ENCODE results near the gene ZNF296. TPM values are rescaled to one million over a fixed set of nuclear protein-coding genes. Genes with fewer than 3 reads are reported as not detected.

ZNF296 gene
- polyA plus RNA-seq, 1 donor (not counting 4 experiments of a cell fraction or from before 2014, with no cell fraction given), result 0.25 TPM

DNA sequence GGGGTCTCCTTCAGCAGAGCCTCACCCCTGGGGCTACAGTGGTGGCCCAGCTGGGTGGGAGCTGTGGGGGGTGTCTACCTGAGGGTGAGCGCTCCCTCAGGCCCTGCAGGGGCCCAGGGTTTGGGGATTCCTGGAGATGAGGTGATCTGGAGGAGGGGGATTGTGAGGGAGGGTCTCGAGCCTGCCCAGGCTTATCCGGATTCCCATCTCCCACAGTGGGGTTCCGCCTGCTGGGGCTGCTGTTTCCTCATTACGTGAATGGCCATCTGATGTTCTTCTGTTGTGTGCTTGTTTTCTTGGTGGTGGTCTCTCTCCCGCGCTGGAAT lies 21.1 kb upstream of the ZNF296 start:
- Histone ChIP-seq H4K20me1 (ENCODE audit: control insufficient read depth, extremely low read depth, insufficient read depth, low read length) (peaks cover 14% of the 10 kb centered on the region), H3K4me1 (ENCODE audit: control insufficient read depth, extremely low read depth, insufficient read depth, low read length) (peaks cover 44% of the 10 kb centered on the region), H3K79me2 (ENCODE audit: control insufficient read depth, insufficient read depth, low read length) (peaks cover 89% of the 10 kb centered on the region), H3K9me1 (ENCODE audit: control insufficient read depth, extremely low read depth, insufficient read depth, low read length) (peaks cover 2% of the 10 kb centered on the region), H3K36me3 (ENCODE audit: control insufficient read depth in 2 of 2, extremely low read depth in 1 of 2, insufficient read depth in 2 of 2, low read length in 2 of 2) (peaks cover 0 to 4% of the 10 kb centered on the region in 2 experiments), H2AFZ (ENCODE audit: control insufficient read depth, low read length) (no peak overlapping the region), H3K9ac (ENCODE audit: control insufficient read depth, extremely low read depth, insufficient read depth, low read length) (no peak overlapping the region), H3K9me3 (ENCODE audit: control insufficient read depth, low read depth, low read length) (no peaks in the 10 kb centered on the region), H3K4me2 (ENCODE audit: control insufficient read depth, extremely low read depth, insufficient read depth, low read depth, low read length) (no peak overlapping the region), H3K27ac (ENCODE audit: control insufficient read depth, insufficient read depth, low read length) (no peak overlapping the region), H3K4me3 (ENCODE audit: control insufficient read depth in 2 of 3, extremely low read depth in 1 of 3, insufficient read depth in 2 of 3, low read depth in 1 of 3, low read length in 3 of 3) (no peak overlapping the region), H3K27me3 (ENCODE audit: control insufficient read depth, extremely low read depth, insufficient read depth, low read length) (no peaks in the 10 kb centered on the region)
- dilution Hi-C loops (cut with MboI; ENCODE audit: extremely low pct_ligation_motif_present, low sequenced_read_pairs), result no loop called here
- no peak for TF ChIP-seq EZH2 (IDR thresholded peaks at IDR 0.05; ENCODE audit: low read length)
- TF ChIP-seq, protein P1, sequence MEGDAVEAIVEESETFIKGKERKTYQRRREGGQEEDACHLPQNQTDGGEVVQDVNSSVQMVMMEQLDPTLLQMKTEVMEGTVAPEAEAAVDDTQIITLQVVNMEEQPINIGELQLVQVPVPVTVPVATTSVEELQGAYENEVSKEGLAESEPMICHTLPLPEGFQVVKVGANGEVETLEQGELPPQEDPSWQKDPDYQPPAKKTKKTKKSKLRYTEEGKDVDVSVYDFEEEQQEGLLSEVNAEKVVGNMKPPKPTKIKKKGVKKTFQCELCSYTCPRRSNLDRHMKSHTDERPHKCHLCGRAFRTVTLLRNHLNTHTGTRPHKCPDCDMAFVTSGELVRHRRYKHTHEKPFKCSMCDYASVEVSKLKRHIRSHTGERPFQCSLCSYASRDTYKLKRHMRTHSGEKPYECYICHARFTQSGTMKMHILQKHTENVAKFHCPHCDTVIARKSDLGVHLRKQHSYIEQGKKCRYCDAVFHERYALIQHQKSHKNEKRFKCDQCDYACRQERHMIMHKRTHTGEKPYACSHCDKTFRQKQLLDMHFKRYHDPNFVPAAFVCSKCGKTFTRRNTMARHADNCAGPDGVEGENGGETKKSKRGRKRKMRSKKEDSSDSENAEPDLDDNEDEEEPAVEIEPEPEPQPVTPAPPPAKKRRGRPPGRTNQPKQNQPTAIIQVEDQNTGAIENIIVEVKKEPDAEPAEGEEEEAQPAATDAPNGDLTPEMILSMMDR (optimal IDR thresholded peaks at IDR 0.05 in 1 of 3, IDR thresholded peaks at IDR 0.05 in 1 of 3, conservative IDR thresholded peaks at IDR 0.05 in 1 of 3; ENCODE audit: extremely low read depth in 1 of 3, insufficient read depth in 2 of 3, low read length in 3 of 3), result no peak
- FAIRE-seq (no peak), DNase-seq (ENCODE audit: low read depth, low spot score) (no peak)

DNA sequence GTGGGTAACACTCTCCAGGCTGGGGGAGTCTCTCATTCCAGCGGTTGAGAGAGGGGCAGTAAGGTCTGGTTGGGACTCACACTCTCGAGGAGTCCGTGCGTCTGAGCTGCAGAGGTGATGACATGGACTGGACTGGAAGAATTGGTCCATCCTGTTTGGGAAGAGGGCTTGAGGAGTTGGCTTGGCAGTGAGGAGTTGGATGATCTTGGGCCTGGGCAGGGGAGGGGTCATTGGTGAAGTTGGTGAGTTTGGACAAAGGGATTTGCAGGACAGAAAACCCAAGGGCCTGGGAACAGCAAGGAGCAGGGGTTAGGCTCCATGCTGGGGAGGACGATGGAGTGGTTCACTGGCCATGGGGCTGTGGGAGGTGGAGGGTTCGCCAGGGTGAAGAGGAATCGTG lies 20.4 kb upstream of the ZNF296 start:
- H3K4me1 ChIP-seq (ENCODE audit: control insufficient read depth, extremely low read depth, insufficient read depth, low read length), result peaks cover 47% of the 10 kb centered on the region
- H3K4me2 ChIP-seq (ENCODE audit: control insufficient read depth, extremely low read depth, insufficient read depth, low read depth, low read length), result no peak overlapping the region
- FAIRE-seq, result no peak
- no peak overlapping the region for H3K9ac ChIP-seq (ENCODE audit: control insufficient read depth, extremely low read depth, insufficient read depth, low read length)
- H3K79me2 ChIP-seq (ENCODE audit: control insufficient read depth, insufficient read depth, low read length), result peaks cover 82% of the 10 kb centered on the region
- peaks cover 0 to 4% of the 10 kb centered on the region in 2 experiments for H3K36me3 ChIP-seq (ENCODE audit: control insufficient read depth in 2 of 2, extremely low read depth in 1 of 2, insufficient read depth in 2 of 2, low read length in 2 of 2)
- H3K9me3 ChIP-seq (ENCODE audit: control insufficient read depth, low read depth, low read length), result no peaks in the 10 kb centered on the region
- dilution Hi-C loops (cut with MboI; ENCODE audit: extremely low pct_ligation_motif_present, low sequenced_read_pairs), result no loop called here
- H3K27ac ChIP-seq (ENCODE audit: control insufficient read depth, insufficient read depth, low read length), result no peak overlapping the region
- H3K4me3 ChIP-seq (ENCODE audit: control insufficient read depth in 2 of 3, extremely low read depth in 1 of 3, insufficient read depth in 2 of 3, low read depth in 1 of 3, low read length in 3 of 3), result no peak overlapping the region
- H2AFZ ChIP-seq (ENCODE audit: control insufficient read depth, low read length), result no peak overlapping the region
- peaks cover 13% of the 10 kb centered on the region for H4K20me1 ChIP-seq (ENCODE audit: control insufficient read depth, extremely low read depth, insufficient read depth, low read length)
- H3K27me3 ChIP-seq (ENCODE audit: control insufficient read depth, extremely low read depth, insufficient read depth, low read length), result no peaks in the 10 kb centered on the region
- peaks cover 2% of the 10 kb centered on the region for H3K9me1 ChIP-seq (ENCODE audit: control insufficient read depth, extremely low read depth, insufficient read depth, low read length)
- TF ChIP-seq, protein P1 (optimal IDR thresholded peaks at IDR 0.05 in 1 of 3, IDR thresholded peaks at IDR 0.05 in 1 of 3, conservative IDR thresholded peaks at IDR 0.05 in 1 of 3; ENCODE audit: extremely low read depth in 1 of 3, insufficient read depth in 2 of 3, low read length in 3 of 3), result no peak
- TF ChIP-seq EZH2 (IDR thresholded peaks at IDR 0.05; ENCODE audit: low read length), result no peak
- no peak for DNase-seq (ENCODE audit: low read depth, low spot score)

Data from keratinocyte (primary cell).